Activated T-cell treated with anti-CD3 and anti-CD28 coated beads, Interleukin-2, amount 50 U/mL, for 72 hours (primary cell): Measurements from ENCODE around the gene RTCA. TPM values are rescaled to one million over a fixed set of nuclear protein-coding genes. Genes with fewer than 3 reads are reported as not detected.
"Not testable (repeated sequence)": the region's sequence is repeated elsewhere in the genome, so short reads cannot be mapped to it uniquely, and the experiment has no call there.

ENCODE experiments used
- ATAC-seq, 2 donors: fragments of 150-1000 bp; cut with Tn5 transposase; replicated peaks in 1 of 2; 2 replicates each; pipeline ENCODE4 v1.10.0; 2021; ENCODE audit warnings: moderate library complexity in 2 of 2, mild to moderate bottlenecking in 1 of 2
- DNase-seq, 2 donors: peaks; one replicate each; pipeline ENCODE4 v3.0.0; 2021 to 2022; ENCODE audit warnings: mixed read lengths in 1 of 2
- H3K27ac Mint-ChIP-seq: one replicate; pipeline ENCODE4 v1.8.0; 2022; ENCODE audit warnings: mild to moderate bottlenecking, moderate library complexity, mixed read lengths
- H3K27me3 Mint-ChIP-seq: one replicate; pipeline ENCODE4 v1.8.0; 2022; ENCODE audit warnings: low read depth, mixed read lengths
- H3K36me3 Mint-ChIP-seq, 2 donors: one replicate each; pipeline ENCODE4 v1.8.0; 2022; ENCODE audit warnings: mixed read lengths in 2 of 2, mild to moderate bottlenecking in 1 of 2; ENCODE audit not compliant: insufficient read depth in 2 of 2
- H3K4me1 Mint-ChIP-seq: one replicate; pipeline ENCODE4 v1.8.0; 2022; ENCODE audit warnings: low read depth, mixed read lengths
- H3K4me3 Mint-ChIP-seq, 2 donors: one replicate each; pipeline ENCODE4 v1.8.0; 2022; ENCODE audit warnings: mild to moderate bottlenecking in 2 of 2, mixed read lengths in 2 of 2, moderate library complexity in 2 of 2
- H3K9me3 Mint-ChIP-seq, 2 donors: one replicate each; pipeline ENCODE4 v1.8.0; 2022; ENCODE audit warnings: mixed read lengths in 2 of 2
- total RNA-seq, 2 donors: library from RNA; stranded (reverse); gene quantifications; one replicate each; pipeline ENCODE4 v1.2.3, GENCODE V29; 2022

Gene RTCA
- total RNA-seq: 10 to 100 TPM; 81.6 to 81.9 TPM

- peak; percentile 94 to 95 for ATAC-seq
Observed at GRCh38 chr1:100265931-100266740, at the start of gene RTCA. TSS of gene RTCA (plus strand) at chr1:100266216. CDS start at chr1:100266376, 160 bp downstream.

GRCh38 chr1:100217834-100218233, 48.2 kb upstream of the RTCA start:
- Mint-ChIP-seq H3K9me3 (no peaks in the 10 kb centered on the region), H3K36me3 (peaks cover 3 to 5% of the 10 kb centered on the region in 2 donors), H3K4me1 (peaks cover 12% of the 10 kb centered on the region), H3K4me3 (no peak overlapping the region), H3K27me3 (no peaks in the 10 kb centered on the region), H3K27ac (no peak overlapping the region)
- DNase-seq (no peak), ATAC-seq (no peak)

More at GRCh38 chr1:100265931-100266740, at the start of gene RTCA:
- Mint-ChIP-seq H3K27me3 (no peaks in the 10 kb centered on the region), H3K36me3 (peaks cover 10 to 32% of the 10 kb centered on the region in 2 donors), H3K27ac (peak within 1 kb of the TSS; percentile 99), H3K4me1 (peaks cover 51% of the 10 kb centered on the region), H3K4me3 (peak within 1 kb of the TSS; percentile 99 to 100), H3K9me3 (peaks cover 1 to 2% of the 10 kb centered on the region in 2 donors)
- peak; percentile 94 for DNase-seq

GRCh38 chr1:100219457-100219856, 46.6 kb upstream of the RTCA start:
- DNase-seq (no peak), ATAC-seq (no peak)
- H3K4me3 Mint-ChIP-seq: no peak overlapping the region
- H3K9me3 Mint-ChIP-seq: no peaks in the 10 kb centered on the region
- no peak overlapping the region for H3K27ac Mint-ChIP-seq
- H3K4me1 Mint-ChIP-seq: peaks cover 12% of the 10 kb centered on the region
- peaks cover 3 to 5% of the 10 kb centered on the region in 2 donors for H3K36me3 Mint-ChIP-seq
- no peaks in the 10 kb centered on the region for H3K27me3 Mint-ChIP-seq

- no peaks in the 10 kb centered on the region for H3K9me3 Mint-ChIP-seq
- peaks cover 12% of the 10 kb centered on the region for H3K4me1 Mint-ChIP-seq
- ATAC-seq (no peak), DNase-seq (peak in 1 of 2 donors; percentile 3)
- peaks cover 3 to 5% of the 10 kb centered on the region in 2 donors for H3K36me3 Mint-ChIP-seq
- peak overlapping the region; percentile 2 for H3K27ac Mint-ChIP-seq
- H3K27me3 Mint-ChIP-seq: no peaks in the 10 kb centered on the region
- no peak overlapping the region for H3K4me3 Mint-ChIP-seq
Observed at GRCh38 chr1:100219883-100220282, 46.1 kb upstream of the RTCA start.

- Mint-ChIP-seq H3K4me1 (peaks cover 12% of the 10 kb centered on the region), H3K36me3 (peaks cover 3 to 6% of the 10 kb centered on the region in 2 donors), H3K4me3 (no peak overlapping the region), H3K27me3 (no peaks in the 10 kb centered on the region), H3K27ac (no peak overlapping the region), H3K9me3 (no peaks in the 10 kb centered on the region)
- ATAC-seq (no peak), DNase-seq (no peak)
Observed at GRCh38 chr1:100222428-100222827, 43.6 kb upstream of the RTCA start.

GRCh38 chr1:100229681-100230443, 36.2 kb upstream of the RTCA start:
- Mint-ChIP-seq H3K27me3 (no peaks in the 10 kb centered on the region), H3K27ac (peak overlapping the region; percentile 42), H3K36me3 (peaks cover 6 to 13% of the 10 kb centered on the region in 2 donors), H3K4me3 (no peak overlapping the region), H3K9me3 (no peaks in the 10 kb centered on the region), H3K4me1 (peaks cover 22% of the 10 kb centered on the region)
- ATAC-seq (no peak), DNase-seq (no peak)

GRCh38 chr1:100230765-100231164, 35.3 kb upstream of the RTCA start:
- ATAC-seq (peak; percentile 94 to 98), DNase-seq (no peak)
- H3K9me3 Mint-ChIP-seq: no peaks in the 10 kb centered on the region
- H3K27ac Mint-ChIP-seq: peak overlapping the region; percentile 79
- H3K27me3 Mint-ChIP-seq: no peaks in the 10 kb centered on the region
- H3K4me3 Mint-ChIP-seq: peak overlapping the region in 1 of 2 donors; percentile 25
- H3K4me1 Mint-ChIP-seq: peaks cover 22% of the 10 kb centered on the region
- H3K36me3 Mint-ChIP-seq: peaks cover 6 to 13% of the 10 kb centered on the region in 2 donors

GRCh38 chr1:100231721-100232120, 34.3 kb upstream of the RTCA start:
- peaks cover 6 to 11% of the 10 kb centered on the region in 2 donors for H3K36me3 Mint-ChIP-seq
- no peak for DNase-seq
- no peak overlapping the region for H3K27ac Mint-ChIP-seq
- ATAC-seq: no peak
- no peak overlapping the region for H3K4me3 Mint-ChIP-seq
- peaks cover 22% of the 10 kb centered on the region for H3K4me1 Mint-ChIP-seq
- H3K27me3 Mint-ChIP-seq: no peaks in the 10 kb centered on the region
- no peaks in the 10 kb centered on the region for H3K9me3 Mint-ChIP-seq

- peaks cover 6 to 15% of the 10 kb centered on the region in 2 donors for H3K36me3 Mint-ChIP-seq
Observed at GRCh38 chr1:100232156-100232555, 33.9 kb upstream of the RTCA start.

GRCh38 chr1:100233566-100233965, 32.5 kb upstream of the RTCA start:
- Mint-ChIP-seq H3K36me3 (peaks cover 6 to 15% of the 10 kb centered on the region in 2 donors), H3K4me1 (peaks cover 22% of the 10 kb centered on the region), H3K27ac (peak overlapping the region; percentile 62)
- DNase-seq, H3K4me3 Mint-ChIP-seq, H3K9me3 Mint-ChIP-seq, ATAC-seq, H3K27me3 Mint-ChIP-seq: not testable (repeated sequence)

More at GRCh38 chr1:100232156-100232555, 33.9 kb upstream of the RTCA start:
- ATAC-seq (no peak), DNase-seq (no peak)
- H3K27ac Mint-ChIP-seq: no peak overlapping the region
- H3K9me3 Mint-ChIP-seq: no peaks in the 10 kb centered on the region
- no peak overlapping the region for H3K4me3 Mint-ChIP-seq
- peaks cover 22% of the 10 kb centered on the region for H3K4me1 Mint-ChIP-seq
- no peaks in the 10 kb centered on the region for H3K27me3 Mint-ChIP-seq

GRCh38 chr1:100234432-100234831, 31.6 kb upstream of the RTCA start:
- H3K27me3 Mint-ChIP-seq: no peaks in the 10 kb centered on the region
- no peaks in the 10 kb centered on the region for H3K9me3 Mint-ChIP-seq
- H3K36me3 Mint-ChIP-seq: peaks cover 8 to 19% of the 10 kb centered on the region in 2 donors
- no peak overlapping the region for H3K4me3 Mint-ChIP-seq
- no peak for ATAC-seq
- no peak for DNase-seq
- H3K4me1 Mint-ChIP-seq: peaks cover 25% of the 10 kb centered on the region
- H3K27ac Mint-ChIP-seq: no peak overlapping the region

- Mint-ChIP-seq H3K27ac (no peak overlapping the region), H3K36me3 (peaks cover 4 to 10% of the 10 kb centered on the region in 2 donors), H3K4me3 (no peak overlapping the region), H3K9me3 (no peaks in the 10 kb centered on the region), H3K4me1 (peaks cover 3% of the 10 kb centered on the region), H3K27me3 (no peaks in the 10 kb centered on the region)
- no peak for DNase-seq
- no peak for ATAC-seq
Observed at GRCh38 chr1:100237091-100237490, 28.9 kb upstream of the RTCA start.

- Mint-ChIP-seq H3K4me3 (no peak overlapping the region), H3K36me3 (peaks cover 3 to 10% of the 10 kb centered on the region in 2 donors), H3K9me3 (no peaks in the 10 kb centered on the region), H3K4me1 (peaks cover 13% of the 10 kb centered on the region), H3K27ac (no peak overlapping the region), H3K27me3 (no peaks in the 10 kb centered on the region)
- no peak for ATAC-seq
- DNase-seq: no peak
Observed at GRCh38 chr1:100239961-100240360, 26.1 kb upstream of the RTCA start.
